ENCODE results near the gene FHOD3. TPM values are rescaled to one million over a fixed set of nuclear protein-coding genes. Genes with fewer than 3 reads are reported as not detected.
"Not testable (repeated sequence)": the region's sequence is repeated elsewhere in the genome, so short reads cannot be mapped to it uniquely, and the experiment has no call there.

Gene FHOD3
- total and polyA plus RNA-seq, 2 experiments from 2014 or later, result 2.7 to 8.7 TPM

GRCh38 chr18:36762074-36762473 lies 464.6 kb downstream of the FHOD3 start (continued):
- TF ChIP-seq, protein P1, sequence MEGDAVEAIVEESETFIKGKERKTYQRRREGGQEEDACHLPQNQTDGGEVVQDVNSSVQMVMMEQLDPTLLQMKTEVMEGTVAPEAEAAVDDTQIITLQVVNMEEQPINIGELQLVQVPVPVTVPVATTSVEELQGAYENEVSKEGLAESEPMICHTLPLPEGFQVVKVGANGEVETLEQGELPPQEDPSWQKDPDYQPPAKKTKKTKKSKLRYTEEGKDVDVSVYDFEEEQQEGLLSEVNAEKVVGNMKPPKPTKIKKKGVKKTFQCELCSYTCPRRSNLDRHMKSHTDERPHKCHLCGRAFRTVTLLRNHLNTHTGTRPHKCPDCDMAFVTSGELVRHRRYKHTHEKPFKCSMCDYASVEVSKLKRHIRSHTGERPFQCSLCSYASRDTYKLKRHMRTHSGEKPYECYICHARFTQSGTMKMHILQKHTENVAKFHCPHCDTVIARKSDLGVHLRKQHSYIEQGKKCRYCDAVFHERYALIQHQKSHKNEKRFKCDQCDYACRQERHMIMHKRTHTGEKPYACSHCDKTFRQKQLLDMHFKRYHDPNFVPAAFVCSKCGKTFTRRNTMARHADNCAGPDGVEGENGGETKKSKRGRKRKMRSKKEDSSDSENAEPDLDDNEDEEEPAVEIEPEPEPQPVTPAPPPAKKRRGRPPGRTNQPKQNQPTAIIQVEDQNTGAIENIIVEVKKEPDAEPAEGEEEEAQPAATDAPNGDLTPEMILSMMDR (conservative IDR thresholded peaks at IDR 0.05; ENCODE audit: low read depth in 2 of 2), result no peak
- TF ChIP-seq CREB1 (CRISPR knock-in tag; IDR thresholded peaks at IDR 0.05; ENCODE audit: low read depth) (no peak), EZH2 (IDR thresholded peaks at IDR 0.05; ENCODE audit: low read depth, unreplicated experiment) (no peak), ZNF114 (CRISPR knock-in tag; IDR thresholded peaks at IDR 0.05) (no peak), ZNF331 (CRISPR knock-in tag; IDR thresholded peaks at IDR 0.05; ENCODE audit: low read depth) (no peak), STAT1 (IDR thresholded peaks at IDR 0.05; ENCODE audit: unreplicated experiment) (no peak), JUNB (IDR thresholded peaks at IDR 0.05; ENCODE audit: unreplicated experiment) (no peak)
- TF ChIP-seq, protein P2, sequence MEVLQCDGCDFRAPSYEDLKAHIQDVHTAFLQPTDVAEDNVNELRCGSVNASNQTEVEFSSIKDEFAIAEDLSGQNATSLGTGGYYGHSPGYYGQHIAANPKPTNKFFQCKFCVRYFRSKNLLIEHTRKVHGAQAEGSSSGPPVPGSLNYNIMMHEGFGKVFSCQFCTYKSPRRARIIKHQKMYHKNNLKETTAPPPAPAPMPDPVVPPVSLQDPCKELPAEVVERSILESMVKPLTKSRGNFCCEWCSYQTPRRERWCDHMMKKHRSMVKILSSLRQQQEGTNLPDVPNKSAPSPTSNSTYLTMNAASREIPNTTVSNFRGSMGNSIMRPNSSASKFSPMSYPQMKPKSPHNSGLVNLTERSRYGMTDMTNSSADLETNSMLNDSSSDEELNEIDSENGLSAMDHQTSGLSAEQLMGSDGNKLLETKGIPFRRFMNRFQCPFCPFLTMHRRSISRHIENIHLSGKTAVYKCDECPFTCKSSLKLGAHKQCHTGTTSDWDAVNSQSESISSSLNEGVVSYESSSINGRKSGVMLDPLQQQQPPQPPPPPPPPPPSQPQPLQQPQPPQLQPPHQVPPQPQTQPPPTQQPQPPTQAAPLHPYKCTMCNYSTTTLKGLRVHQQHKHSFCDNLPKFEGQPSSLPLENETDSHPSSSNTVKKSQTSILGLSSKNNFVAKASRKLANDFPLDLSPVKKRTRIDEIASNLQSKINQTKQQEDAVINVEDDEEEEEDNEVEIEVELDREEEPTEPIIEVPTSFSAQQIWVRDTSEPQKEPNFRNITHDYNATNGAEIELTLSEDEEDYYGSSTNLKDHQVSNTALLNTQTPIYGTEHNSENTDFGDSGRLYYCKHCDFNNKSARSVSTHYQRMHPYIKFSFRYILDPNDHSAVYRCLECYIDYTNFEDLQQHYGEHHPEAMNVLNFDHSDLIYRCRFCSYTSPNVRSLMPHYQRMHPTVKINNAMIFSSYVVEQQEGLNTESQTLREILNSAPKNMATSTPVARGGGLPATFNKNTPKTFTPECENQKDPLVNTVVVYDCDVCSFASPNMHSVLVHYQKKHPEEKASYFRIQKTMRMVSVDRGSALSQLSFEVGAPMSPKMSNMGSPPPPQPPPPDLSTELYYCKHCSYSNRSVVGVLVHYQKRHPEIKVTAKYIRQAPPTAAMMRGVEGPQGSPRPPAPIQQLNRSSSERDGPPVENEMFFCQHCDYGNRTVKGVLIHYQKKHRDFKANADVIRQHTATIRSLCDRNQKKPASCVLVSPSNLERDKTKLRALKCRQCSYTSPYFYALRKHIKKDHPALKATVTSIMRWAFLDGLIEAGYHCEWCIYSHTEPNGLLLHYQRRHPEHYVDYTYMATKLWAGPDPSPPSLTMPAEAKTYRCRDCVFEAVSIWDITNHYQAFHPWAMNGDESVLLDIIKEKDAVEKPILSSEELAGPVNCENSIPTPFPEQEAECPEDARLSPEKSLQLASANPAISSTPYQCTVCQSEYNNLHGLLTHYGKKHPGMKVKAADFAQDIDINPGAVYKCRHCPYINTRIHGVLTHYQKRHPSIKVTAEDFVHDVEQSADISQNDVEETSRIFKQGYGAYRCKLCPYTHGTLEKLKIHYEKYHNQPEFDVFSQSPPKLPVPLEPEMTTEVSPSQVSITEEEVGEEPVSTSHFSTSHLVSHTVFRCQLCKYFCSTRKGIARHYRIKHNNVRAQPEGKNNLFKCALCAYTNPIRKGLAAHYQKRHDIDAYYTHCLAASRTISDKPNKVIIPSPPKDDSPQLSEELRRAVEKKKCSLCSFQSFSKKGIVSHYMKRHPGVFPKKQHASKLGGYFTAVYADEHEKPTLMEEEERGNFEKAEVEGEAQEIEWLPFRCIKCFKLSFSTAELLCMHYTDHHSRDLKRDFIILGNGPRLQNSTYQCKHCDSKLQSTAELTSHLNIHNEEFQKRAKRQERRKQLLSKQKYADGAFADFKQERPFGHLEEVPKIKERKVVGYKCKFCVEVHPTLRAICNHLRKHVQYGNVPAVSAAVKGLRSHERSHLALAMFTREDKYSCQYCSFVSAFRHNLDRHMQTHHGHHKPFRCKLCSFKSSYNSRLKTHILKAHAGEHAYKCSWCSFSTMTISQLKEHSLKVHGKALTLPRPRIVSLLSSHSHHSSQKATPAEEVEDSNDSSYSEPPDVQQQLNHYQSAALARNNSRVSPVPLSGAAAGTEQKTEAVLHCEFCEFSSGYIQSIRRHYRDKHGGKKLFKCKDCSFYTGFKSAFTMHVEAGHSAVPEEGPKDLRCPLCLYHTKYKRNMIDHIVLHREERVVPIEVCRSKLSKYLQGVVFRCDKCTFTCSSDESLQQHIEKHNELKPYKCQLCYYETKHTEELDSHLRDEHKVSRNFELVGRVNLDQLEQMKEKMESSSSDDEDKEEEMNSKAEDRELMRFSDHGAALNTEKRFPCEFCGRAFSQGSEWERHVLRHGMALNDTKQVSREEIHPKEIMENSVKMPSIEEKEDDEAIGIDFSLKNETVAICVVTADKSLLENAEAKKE (CRISPR knock-in tag; IDR thresholded peaks at IDR 0.05), result no peak

DNA sequence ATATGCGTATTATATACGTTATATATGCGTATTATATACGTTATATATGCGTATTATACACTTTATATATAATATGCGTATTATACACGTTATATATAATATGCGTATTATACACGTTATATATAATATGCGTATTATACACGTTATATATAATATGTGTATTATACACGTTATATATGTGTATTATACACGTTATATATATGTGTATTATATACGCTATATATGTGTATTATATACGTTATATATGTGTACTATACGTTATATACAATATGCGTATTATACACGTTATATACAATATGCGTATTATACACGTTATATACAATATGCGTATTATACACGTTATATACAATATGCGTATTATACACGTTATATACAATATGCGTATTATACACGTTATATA lies 465.5 kb downstream of the FHOD3 start:
- not testable (repeated sequence) for H3K27me3 Mint-ChIP-seq (ENCODE audit: insufficient read depth, low read depth, poor library complexity); H3K79me2 ChIP-seq (replicated peaks; ENCODE audit: insufficient read depth); H2AFZ ChIP-seq; H3K9me3 Mint-ChIP-seq; H3K4me1 Mint-ChIP-seq; H3K4me1 ChIP-seq (ENCODE audit: insufficient read depth); H3K27ac ChIP-seq (ENCODE audit: low read depth); H3K27ac Mint-ChIP-seq; DNase-seq (ENCODE audit: low spot score); H3K36me3 Mint-ChIP-seq (ENCODE audit: low read depth); H4K20me1 ChIP-seq (replicated peaks; ENCODE audit: insufficient read depth); ATAC-seq; H3K4me2 ChIP-seq; H3K36me3 ChIP-seq (ENCODE audit: insufficient read depth); H3K27me3 ChIP-seq (ENCODE audit: insufficient read depth); H3K9me2 ChIP-seq (ENCODE audit: insufficient read depth); H3K4me3 ChIP-seq; H3F3A ChIP-seq (replicated peaks; ENCODE audit: low read depth); H3K4me3 Mint-ChIP-seq
